ENCODE measurements around the gene MRPS18A.

Gene MRPS18A

GRCh38 chr6:43729537-43729936 lies 41.9 kb upstream of the MRPS18A start:
- Histone ChIP-seq H3K36me3 (ENCODE audit: insufficient read depth, low read length) (no peaks in the 10 kb centered on the region), H3K27ac (no peak overlapping the region), H3K4me3 (no peak overlapping the region), H3K9ac (ENCODE audit: insufficient read length) (no peak overlapping the region), H3K9me3 (ENCODE audit: low read depth, low read length) (no peaks in the 10 kb centered on the region; the same call in 1 of the 2 replicates)
- no peak for TF ChIP-seq EZH2 (IDR thresholded peaks at IDR 0.05)
- TF ChIP-seq FOXP2 (optimal IDR thresholded peaks at IDR 0.05; ENCODE audit: control extremely low read depth, extremely low read length, insufficient read depth), result no peak
- TF ChIP-seq POLR2AphosphoS5 (IDR thresholded peaks at IDR 0.05; ENCODE audit: borderline replicate concordance, low read depth, low read length), result no peak
- DNase-seq (ENCODE audit: low read depth, low spot score), result no peak

- Histone ChIP-seq H3K9ac (ENCODE audit: insufficient read length) (no peak overlapping the region), H3K4me3 (no peak overlapping the region), H3K36me3 (ENCODE audit: insufficient read depth, low read length) (no peaks in the 10 kb centered on the region), H3K27ac (peak overlapping the region; percentile 39; the same call in 1 of the 2 replicates), H3K9me3 (ENCODE audit: low read depth, low read length) (no peaks in the 10 kb centered on the region; the same call in 1 of the 2 replicates)
- DNase-seq (ENCODE audit: low read depth, low spot score), result no peak
- TF ChIP-seq EZH2 (IDR thresholded peaks at IDR 0.05), result no peak
- no peak for TF ChIP-seq POLR2AphosphoS5 (IDR thresholded peaks at IDR 0.05; ENCODE audit: borderline replicate concordance, low read depth, low read length)
- no peak for TF ChIP-seq FOXP2 (optimal IDR thresholded peaks at IDR 0.05; ENCODE audit: control extremely low read depth, extremely low read length, insufficient read depth)
Measured at GRCh38 chr6:43728586-43728985, 41.0 kb upstream of the MRPS18A start.

- no peak for TF ChIP-seq FOXP2 (optimal IDR thresholded peaks at IDR 0.05; ENCODE audit: control extremely low read depth, extremely low read length, insufficient read depth)
- H3K4me3 ChIP-seq, result no peak overlapping the region
- DNase-seq (ENCODE audit: low read depth, low spot score), result no peak
- H3K36me3 ChIP-seq (ENCODE audit: insufficient read depth, low read length), result no peaks in the 10 kb centered on the region
- H3K27ac ChIP-seq, result no peak overlapping the region
- H3K9ac ChIP-seq (ENCODE audit: insufficient read length), result no peak overlapping the region
- H3K9me3 ChIP-seq (ENCODE audit: low read depth, low read length), result no peaks in the 10 kb centered on the region; the same call in 1 of the 2 replicates
Measured at GRCh38 chr6:43727634-43728033, 40.0 kb upstream of the MRPS18A start.

- Histone ChIP-seq H3K4me3 (peak overlapping the region; percentile 63), H3K9me3 (ENCODE audit: low read depth, low read length) (no peaks in the 10 kb centered on the region; the same call in 1 of the 2 replicates), H3K36me3 (ENCODE audit: insufficient read depth, low read length) (no peaks in the 10 kb centered on the region), H3K27ac (peak overlapping the region; percentile 84), H3K9ac (ENCODE audit: insufficient read length) (peak overlapping the region; percentile 59)
- no peak for DNase-seq (ENCODE audit: low read depth, low spot score)
- no peak for TF ChIP-seq EZH2 (IDR thresholded peaks at IDR 0.05)
- no peak for TF ChIP-seq FOXP2 (optimal IDR thresholded peaks at IDR 0.05; ENCODE audit: control extremely low read depth, extremely low read length, insufficient read depth)
- TF ChIP-seq POLR2AphosphoS5 (IDR thresholded peaks at IDR 0.05; ENCODE audit: borderline replicate concordance, low read depth, low read length), result no peak
Measured at GRCh38 chr6:43725643-43726580, 38.3 kb upstream of the MRPS18A start.

GRCh38 chr6:43724914-43725642 lies 37.5 kb upstream of the MRPS18A start:
- Histone ChIP-seq H3K9me3 (ENCODE audit: low read depth, low read length) (no peaks in the 10 kb centered on the region), H3K4me3 (peak overlapping the region; percentile 63), H3K9ac (ENCODE audit: insufficient read length) (peak overlapping the region; percentile 59), H3K27ac (peak overlapping the region; percentile 84), H3K36me3 (ENCODE audit: insufficient read depth, low read length) (no peaks in the 10 kb centered on the region)
- TF ChIP-seq POLR2AphosphoS5 (IDR thresholded peaks at IDR 0.05; ENCODE audit: borderline replicate concordance, low read depth, low read length) (peak; percentile 80), FOXP2 (optimal IDR thresholded peaks at IDR 0.05; ENCODE audit: control extremely low read depth, extremely low read length, insufficient read depth) (peak; percentile 76), EZH2 (IDR thresholded peaks at IDR 0.05) (no peak)
- peak; percentile 93 for DNase-seq (ENCODE audit: low read depth, low spot score)

GRCh38 chr6:43724354-43724753 lies 36.8 kb upstream of the MRPS18A start:
- H3K4me3 ChIP-seq, result peak overlapping the region; percentile 63
- peak overlapping the region; percentile 55 for H3K9ac ChIP-seq (ENCODE audit: insufficient read length)
- no peak for DNase-seq (ENCODE audit: low read depth, low spot score)

GRCh38 chr6:43723737-43724295 lies 36.2 kb upstream of the MRPS18A start:
- Histone ChIP-seq H3K9ac (ENCODE audit: insufficient read length) (no peak overlapping the region), H3K36me3 (ENCODE audit: insufficient read depth, low read length) (no peaks in the 10 kb centered on the region), H3K27ac (peak overlapping the region; percentile 84), H3K9me3 (ENCODE audit: low read depth, low read length) (no peaks in the 10 kb centered on the region), H3K4me3 (no peak overlapping the region)
- TF ChIP-seq EZH2 (IDR thresholded peaks at IDR 0.05), result no peak
- TF ChIP-seq POLR2AphosphoS5 (IDR thresholded peaks at IDR 0.05; ENCODE audit: borderline replicate concordance, low read depth, low read length), result no peak
- no peak for TF ChIP-seq FOXP2 (optimal IDR thresholded peaks at IDR 0.05; ENCODE audit: control extremely low read depth, extremely low read length, insufficient read depth)
- DNase-seq (ENCODE audit: low read depth, low spot score), result no peak

More at GRCh38 chr6:43724354-43724753, 36.8 kb upstream of the MRPS18A start:
- Histone ChIP-seq H3K27ac (peak overlapping the region; percentile 84), H3K36me3 (ENCODE audit: insufficient read depth, low read length) (no peaks in the 10 kb centered on the region), H3K9me3 (ENCODE audit: low read depth, low read length) (no peaks in the 10 kb centered on the region)
- TF ChIP-seq FOXP2 (optimal IDR thresholded peaks at IDR 0.05; ENCODE audit: control extremely low read depth, extremely low read length, insufficient read depth) (no peak), EZH2 (IDR thresholded peaks at IDR 0.05) (no peak), POLR2AphosphoS5 (IDR thresholded peaks at IDR 0.05; ENCODE audit: borderline replicate concordance, low read depth, low read length) (no peak)

Data from SK-N-MC (cell line).